OCI-LY7 (cell line): ENCODE measurements around the gene IER5L. TPM values are rescaled to one million over a fixed set of nuclear protein-coding genes. Genes with fewer than 3 reads are reported as not detected.

ENCODE experiments used
- BruUV-seq: library from RNA; stranded (reverse); fragments of 400-500 nt; replicated peaks from 2 replicates; lab custom pipeline; 2021; lab: Mats Ljungman, UMichigan
- CTCF ChIA-PET: fragments of 300-600 bp; sonication (Branson Sonifier 250); formaldehyde crosslinking; loops from one replicate; lab custom pipeline; 2022; ENCODE audit warnings: antibody characterized with exemption; ENCODE audit not compliant: unreplicated experiment; lab: Charles Lee
- POLR2A ChIA-PET: fragments of 300-600 bp; sonication (Branson Sonifier 250); formaldehyde crosslinking; loops from one replicate; lab custom pipeline; 2022; ENCODE audit warnings: antibody characterized with exemption; lab: Charles Lee
- DNase-seq: peaks from one replicate; pipeline ENCODE4 v3.0.0-alpha.2; 2015; ENCODE audit warnings: low spot score
- H2AFZ ChIP-seq: fragments of 200-600 bp; sonication (generic), shearing (Covaris generic); 2 replicates; pipeline ENCODE4 v1.6.1; 2014; ENCODE audit warnings: mild to moderate bottlenecking, antibody characterized with exemption, low read length, moderate library complexity
- H3K27ac ChIP-seq: fragments of 200-600 bp; sonication (generic); 2 replicates; pipeline ENCODE4 v1.5.1; 2014; ENCODE audit warnings: mixed run types, low read depth, mild to moderate bottlenecking, moderate library complexity, low read length, inconsistent platforms; ENCODE audit not compliant: poor library complexity, severe bottlenecking
- H3K36me3 ChIP-seq: fragments of 200-600 bp; sonication (generic); 2 replicates; pipeline ENCODE4 v1.6.1; 2014; ENCODE audit warnings: mild to moderate bottlenecking, antibody characterized with exemption, low read length, moderate library complexity, mixed read lengths; ENCODE audit not compliant: insufficient read depth
- H3K4me1 ChIP-seq: fragments of 200-600 bp; sonication (generic); 2 replicates; pipeline ENCODE4 v1.5.1; 2014; ENCODE audit warnings: mild to moderate bottlenecking, low read length; ENCODE audit not compliant: insufficient read depth, poor library complexity, severe bottlenecking
- H3K4me2 ChIP-seq: fragments of 200-600 bp; sonication (generic); 2 replicates; pipeline ENCODE4 v1.6.1; 2014; ENCODE audit warnings: mild to moderate bottlenecking, low read length
- H3K4me3 ChIP-seq: fragments of 200-600 bp; sonication (generic); 2 replicates; pipeline ENCODE4 v1.5.1; 2014; ENCODE audit warnings: mild to moderate bottlenecking, low read depth, low read length; ENCODE audit not compliant: poor library complexity, severe bottlenecking
- H3K79me2 ChIP-seq: fragments of 200-600 bp; sonication (generic); 2 replicates; pipeline ENCODE4 v1.6.1; 2016; ENCODE audit warnings: low read depth, mild to moderate bottlenecking, low read length, moderate library complexity, mixed read lengths; ENCODE audit not compliant: insufficient read depth
- H3K9me2 ChIP-seq: fragments of 200-600 bp; sonication (generic); 2 replicates; pipeline ENCODE4 v1.6.1; 2016; ENCODE audit warnings: mild to moderate bottlenecking, low read length, mixed read lengths; ENCODE audit not compliant: insufficient read depth
- H3K9me3 ChIP-seq: fragments of 200-600 bp; sonication (generic); 2 replicates; pipeline ENCODE4 v1.6.1; 2014; ENCODE audit warnings: mild to moderate bottlenecking, mixed run types, low read length, mixed read lengths
- H4K20me1 ChIP-seq: fragments of 200-600 bp; sonication (generic); 2 replicates; pipeline ENCODE4 v1.6.1; 2014; ENCODE audit warnings: mild to moderate bottlenecking, antibody characterized with exemption, low read length, moderate library complexity, mixed read lengths; ENCODE audit not compliant: insufficient read depth
- CTCF ChIP-seq: fragments of 200-600 bp; sonication (generic); conservative IDR thresholded peaks from 2 replicates; pipeline ENCODE4 v1.5.1; 2014; ENCODE audit warnings: mild to moderate bottlenecking, antibody characterized with exemption, low read length, moderate library complexity, mixed read lengths
- EZH2phosphoT487 ChIP-seq: fragments of 200-600 bp; sonication (generic); IDR thresholded peaks from 2 replicates; pipeline ENCODE4 v1.6.1; 2018; ENCODE audit warnings: low read depth, borderline replicate concordance, mild to moderate bottlenecking, mixed run types, antibody characterized with exemption, low read length, moderate library complexity, mixed read lengths
- intact Hi-C: fragments of 100-400 bp; cut with micrococcal nuclease; formaldehyde crosslinking; loops from one replicate; pipeline ENCODE4 v1.10.0; 2022; ENCODE audit not compliant: unreplicated experiment
- total RNA-seq, 2 experiments: library from RNA; depleted of rRNA in 1 of 2; stranded (reverse); fragments of >200 nt in 1 of 2; shearing (Covaris generic) in 1 of 2; gene quantifications; 2 replicates each; pipeline ENCODE4 v1.2.3, GENCODE V29; 2014 to 2022

The IER5L gene
- total RNA-seq, 2 experiments from 2014 or later, result 2.8 to 21.2 TPM

GRCh38 chr9:129136446-129137035, 41.5 kb downstream of the IER5L start:
- TF ChIP-seq EZH2phosphoT487 (no peak), CTCF (no peak)
- intact Hi-C loops, result no loop called here
- Histone ChIP-seq H4K20me1 (no peaks in the 10 kb centered on the region), H3K9me3 (no peaks in the 10 kb centered on the region), H2AFZ (no peak overlapping the region), H3K36me3 (peaks cover 50% of the 10 kb centered on the region), H3K79me2 (no peaks in the 10 kb centered on the region; the same call in 1 of the 2 replicates), H3K4me2 (no peak overlapping the region), H3K27ac (no peak overlapping the region), H3K4me3 (no peak overlapping the region), H3K9me2 (no peaks in the 10 kb centered on the region), H3K4me1 (peaks cover 27% of the 10 kb centered on the region)
- ChIA-PET CTCF (interaction anchor here (0.6 kb wide), 1 partner anchor 36 kb away, joined by 3 read pairs; no protein-coding TSS in a partner anchor), POLR2A (no interaction called here)
- BruUV-seq, result no TSS peak
- DNase-seq, result no peak

GRCh38 chr9:129135476-129135875, 42.6 kb downstream of the IER5L start:
- no peak overlapping the region for H3K4me3 ChIP-seq
- intact Hi-C loops, result no loop called here
- no TSS peak for BruUV-seq
- H3K4me2 ChIP-seq, result no peak overlapping the region
- H3K27ac ChIP-seq, result no peak overlapping the region
- no peak for TF ChIP-seq EZH2phosphoT487
- TF ChIP-seq CTCF, result no peak
- H3K36me3 ChIP-seq, result peaks cover 61% of the 10 kb centered on the region
- ChIA-PET POLR2A (interaction anchor here (0.6 kb wide), 2 partner anchors 29 to 106 kb away, joined by 3 read pairs; no protein-coding TSS in a partner anchor), CTCF (interaction anchor here (0.6 kb wide), 1 partner anchor 37 kb away, joined by 3 read pairs; no protein-coding TSS in a partner anchor)
- no peaks in the 10 kb centered on the region for H4K20me1 ChIP-seq
- no peak overlapping the region for H2AFZ ChIP-seq
- no peaks in the 10 kb centered on the region for H3K9me2 ChIP-seq
- DNase-seq, result no peak
- peaks cover 16% of the 10 kb centered on the region for H3K4me1 ChIP-seq
- no peaks in the 10 kb centered on the region for H3K79me2 ChIP-seq
- no peaks in the 10 kb centered on the region for H3K9me3 ChIP-seq

- Histone ChIP-seq H3K36me3 (peaks cover 70% of the 10 kb centered on the region), H3K9me2 (no peaks in the 10 kb centered on the region), H3K4me3 (no peak overlapping the region), H3K9me3 (no peaks in the 10 kb centered on the region), H3K4me2 (no peak overlapping the region), H3K79me2 (no peaks in the 10 kb centered on the region), H2AFZ (no peak overlapping the region), H3K27ac (no peak overlapping the region), H3K4me1 (no peaks in the 10 kb centered on the region), H4K20me1 (no peaks in the 10 kb centered on the region)
- ChIA-PET CTCF (no interaction called here), POLR2A (interaction anchor here (0.6 kb wide), 1 partner anchor 534 kb away, joined by 5 read pairs; no protein-coding TSS in a partner anchor)
- DNase-seq, result no peak
- BruUV-seq, result no TSS peak
- TF ChIP-seq CTCF, result no peak
- no peak for TF ChIP-seq EZH2phosphoT487
- intact Hi-C loops, result no loop called here
These were observed 45.0 kb downstream of the IER5L start for GRCh38 chr9:129133082-129133481.
